Heart left ventricle (tissue), 16 donors: ENCODE data around the gene RAB11B. TPM values are rescaled to one million over a fixed set of nuclear protein-coding genes. Genes with fewer than 3 reads are reported as not detected.

Experiments
- ATAC-seq, 4 donors: fragments of 200-7000 bp; cut with Tn5 transposase; one replicate each; pipeline ENCODE4 v1.9.1; 2020 to 2022; ENCODE audit warnings: moderate library complexity in 4 of 4, mild to moderate bottlenecking in 3 of 4, moderate number of reproducible peaks in 1 of 4
- DNase-seq, 5 donors: peaks; one replicate each; pipeline ENCODE4 v3.0.0-alpha.2; 2020
- H3K27ac ChIP-seq, 12 donors: fragments of 200-600 bp; sonication (generic) in 4 of 12; one replicate each; pipeline versions ENCODE4 v1.5.0 to v1.8.0; 2016 to 2022; ENCODE audit warnings: mild to moderate bottlenecking in 2 of 12
- H3K27me3 ChIP-seq, 9 donors: fragments of 200-600 bp; sonication (generic) in 2 of 9; one replicate each; pipeline versions ENCODE4 v1.5.1 to v1.8.0; 2016 to 2022; ENCODE audit warnings: mild to moderate bottlenecking in 3 of 9
- H3K36me3 ChIP-seq, 9 donors: fragments of 200-600 bp; sonication (generic) in 2 of 9; one replicate each; pipeline versions ENCODE4 v1.5.0 to v1.8.0; 2018 to 2022; ENCODE audit warnings: mild to moderate bottlenecking in 2 of 9
- H3K4me1 ChIP-seq, 12 donors: fragments of 200-600 bp; sonication (generic) in 4 of 12; one replicate each; pipeline versions ENCODE4 v1.5.0 to v1.8.0; 2016 to 2022; ENCODE audit warnings: mild to moderate bottlenecking in 3 of 12
- H3K4me3 ChIP-seq, 12 donors: fragments of 200-600 bp; sonication (generic) in 4 of 12; one replicate each; pipeline versions ENCODE4 v1.5.0 to v1.8.0; 2017 to 2022; ENCODE audit warnings: mild to moderate bottlenecking in 9 of 12, moderate library complexity in 4 of 12
- H3K9me3 ChIP-seq, 12 donors: fragments of 200-600 bp; sonication (generic) in 4 of 12; one replicate each; pipeline versions ENCODE4 v1.5.0 to v1.8.0; 2016 to 2022; ENCODE audit warnings: mild to moderate bottlenecking in 1 of 12
- POLR2A ChIP-seq, 2 donors: fragments of 450-650 bp; IDR thresholded peaks; one replicate each; pipeline ENCODE4 v1.6.1; 2017; ENCODE audit warnings: antibody characterized with exemption in 2 of 2, mild to moderate bottlenecking in 2 of 2, moderate library complexity in 2 of 2
- WGBS, 4 donors: extraction: QIAGEN DNeasy Blood & Tissue Kit in 2 of 4; methylation state at CpG; one replicate each; pipeline versions ENCODE4 v1.1.5 to v1.1.7; 2013 to 2018; 5-methylcytosine and 5-hydroxymethylcytosine counted together
- intact Hi-C, 10 donors: fragments of 100-400 bp; cut with DNase I; formaldehyde crosslinking; loops; one replicate each; pipeline versions ENCODE4 v1.11.1 to v1.14.2; 2022
- microRNA-seq, 4 donors: library from miRNA; unstranded; fragments of <30 nt; microRNA quantifications; one replicate each; pipeline versions ENCODE4 to v1.2.0, GENCODE V29; 2017 to 2020
- polyA plus RNA-seq, 2 donors: library from polyadenylated mRNA; stranded (reverse); fragments of 200-250 nt; gene quantifications; one replicate each; pipeline ENCODE4 v1.2.3, GENCODE V29; 2013
- total RNA-seq, 9 donors: library from RNA; depleted of rRNA in 2 of 9; stranded (reverse); fragments of >200 nt in 2 of 9; fragmentation: NEBNext Ultra II Directional in 3 of 9; extraction: Animal tissue kit (Norgen Biotek cat#: 25700) in 3 of 9; gene quantifications; one replicate each; pipeline versions ENCODE4 v1.1.0 to v1.2.4, GENCODE V29; 2016 to 2023
- TF ChIP-seq, protein P1 (sequence below), 12 donors: fragments of 200-600 bp; sonication (generic) in 4 of 12; IDR thresholded peaks; one replicate each; pipeline versions ENCODE4 v1.5.0 to v1.8.0; 2018 to 2022; ENCODE audit warnings: antibody characterized with exemption in 12 of 12, mild to moderate bottlenecking in 5 of 12
- donor health status: ischemic (EF 13 %, LVEDD 7.1; RV severe dilation, severe dysfunction).
- donor health status: healthy with polysubstance abuse.
- donor health status: DM: no; HTN: yes; CAD: no.
- donor health status: DM: no; HTN: no; CAD: no.
- donor health status: ischemic (EF 25% LVEDD 6.9; RV normal size, moderate dysfunction).
- donor health status: ischemic (EF 25% LVEDD 5.7; RV mildly dilated, moderate dysfunction).
- donor health status: healthy.
- donor health status: DM: yes; HTN: yes; CAD: no.
- donor health status: ischemic (EF 35%, LVEDD 5.7; RV mildly dilated, moderate dysfunction).
- donor health status: nonischemic (EF 11% LVEDD 7.7; RV severe dilation, severe dysfunction).
- donor health status: DM: yes; HTN: yes; CAD: no.
- donor health status: PGD.
- donor health status: ischemic (EF 29% LVEDD 5.4; RV normal size, mild dysfunction).
- donor health status: nonischemic (EF 23%, LVEDD 6.1; RV moderate dilation, normal function).

RAB11B gene
- total and polyA plus RNA-seq, 11 donors, result 56.4 to 159 (median 140) TPM

DNA sequence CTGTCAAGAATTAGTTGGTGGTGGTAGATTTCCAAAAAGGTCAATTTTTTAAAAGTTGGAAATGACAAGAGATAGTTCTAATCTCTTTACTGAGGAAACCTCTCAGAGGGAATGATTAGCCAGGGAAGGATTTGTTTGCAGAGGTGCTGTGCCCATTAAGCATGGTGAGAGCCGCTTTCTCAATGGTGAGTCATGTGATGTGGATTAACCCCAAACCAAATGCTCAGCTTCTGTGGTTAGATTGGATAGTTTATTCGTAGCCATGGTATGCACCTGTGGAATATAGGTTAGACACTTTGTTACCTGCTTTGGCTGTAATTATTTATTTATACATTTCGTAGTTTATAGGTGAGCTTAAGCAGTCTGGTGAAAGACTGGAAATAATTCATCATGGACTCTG lies 61.7 kb downstream of the RAB11B start:
- Histone ChIP-seq H3K27me3 (no peaks in the 10 kb centered on the region), H3K4me3 (no peak overlapping the region), H3K9me3 (no peaks in the 10 kb centered on the region), H3K4me1 (peaks cover 13 to 97% (median 86%) of the 10 kb centered on the region in 12 donors), H3K27ac (no peak overlapping the region), H3K36me3 (peaks cover 0 to 53% (median 43%) of the 10 kb centered on the region in 9 donors)
- intact Hi-C loops, result no loop called here
- 55 to 63% (median 61%) methylated on average over 3 of the region's 3 CpGs for WGBS, 4 donors
- DNase-seq (no peak), ATAC-seq (no peak)
- TF ChIP-seq, protein P1, sequence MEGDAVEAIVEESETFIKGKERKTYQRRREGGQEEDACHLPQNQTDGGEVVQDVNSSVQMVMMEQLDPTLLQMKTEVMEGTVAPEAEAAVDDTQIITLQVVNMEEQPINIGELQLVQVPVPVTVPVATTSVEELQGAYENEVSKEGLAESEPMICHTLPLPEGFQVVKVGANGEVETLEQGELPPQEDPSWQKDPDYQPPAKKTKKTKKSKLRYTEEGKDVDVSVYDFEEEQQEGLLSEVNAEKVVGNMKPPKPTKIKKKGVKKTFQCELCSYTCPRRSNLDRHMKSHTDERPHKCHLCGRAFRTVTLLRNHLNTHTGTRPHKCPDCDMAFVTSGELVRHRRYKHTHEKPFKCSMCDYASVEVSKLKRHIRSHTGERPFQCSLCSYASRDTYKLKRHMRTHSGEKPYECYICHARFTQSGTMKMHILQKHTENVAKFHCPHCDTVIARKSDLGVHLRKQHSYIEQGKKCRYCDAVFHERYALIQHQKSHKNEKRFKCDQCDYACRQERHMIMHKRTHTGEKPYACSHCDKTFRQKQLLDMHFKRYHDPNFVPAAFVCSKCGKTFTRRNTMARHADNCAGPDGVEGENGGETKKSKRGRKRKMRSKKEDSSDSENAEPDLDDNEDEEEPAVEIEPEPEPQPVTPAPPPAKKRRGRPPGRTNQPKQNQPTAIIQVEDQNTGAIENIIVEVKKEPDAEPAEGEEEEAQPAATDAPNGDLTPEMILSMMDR (IDR thresholded peaks at IDR 0.05), result no peak
- no peak for TF ChIP-seq POLR2A (IDR thresholded peaks at IDR 0.05)

DNA sequence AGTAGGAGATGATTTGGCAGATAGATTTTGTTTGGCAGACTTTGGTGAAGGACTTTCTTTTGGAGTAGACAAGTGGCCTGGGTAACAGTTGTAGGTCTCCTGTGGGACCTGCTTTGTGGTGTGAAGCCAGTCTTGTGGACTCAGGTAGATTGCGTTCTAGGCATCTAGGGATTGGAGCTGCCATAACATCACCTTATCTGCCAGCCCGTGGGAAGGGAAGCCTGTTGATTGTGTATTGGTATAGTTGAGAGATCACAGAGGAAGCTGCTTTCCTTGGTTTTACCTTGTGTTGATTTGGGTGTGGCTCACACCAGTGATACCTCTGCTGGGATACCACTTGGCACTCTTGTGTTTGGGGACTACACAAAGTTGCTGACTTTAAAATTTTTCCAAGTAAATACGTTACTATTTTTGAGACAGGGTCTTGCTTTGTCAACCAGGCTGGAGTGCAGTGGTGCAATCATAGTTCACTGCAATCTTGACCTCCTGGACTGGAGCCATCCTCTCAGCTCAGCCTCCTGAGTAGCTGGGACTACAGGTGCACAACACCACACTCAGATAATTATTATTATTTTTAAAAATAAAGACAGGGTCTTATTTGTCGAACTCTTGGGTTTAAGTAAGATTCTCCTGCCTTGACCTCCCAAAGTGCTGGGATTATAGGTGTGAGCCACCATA lies 62.4 kb downstream of the RAB11B start:
- no peak overlapping the region for H3K27ac ChIP-seq
- ATAC-seq (no peak), DNase-seq (no peak)
- no peaks in the 10 kb centered on the region for H3K9me3 ChIP-seq
- H3K27me3 ChIP-seq, result no peaks in the 10 kb centered on the region
- H3K4me3 ChIP-seq, result no peak overlapping the region
- TF ChIP-seq, protein P1 (IDR thresholded peaks at IDR 0.05), result no peak
- TF ChIP-seq POLR2A (IDR thresholded peaks at IDR 0.05), result no peak
- H3K4me1 ChIP-seq, result peaks cover 7 to 97% (median 85%) of the 10 kb centered on the region in 12 donors
- peaks cover 0 to 53% (median 40%) of the 10 kb centered on the region in 9 donors for H3K36me3 ChIP-seq
- WGBS, 4 donors, result 46 to 54% (median 52%) methylated on average over 4 of the region's 4 CpGs
- intact Hi-C loops, result no loop called here

DNA sequence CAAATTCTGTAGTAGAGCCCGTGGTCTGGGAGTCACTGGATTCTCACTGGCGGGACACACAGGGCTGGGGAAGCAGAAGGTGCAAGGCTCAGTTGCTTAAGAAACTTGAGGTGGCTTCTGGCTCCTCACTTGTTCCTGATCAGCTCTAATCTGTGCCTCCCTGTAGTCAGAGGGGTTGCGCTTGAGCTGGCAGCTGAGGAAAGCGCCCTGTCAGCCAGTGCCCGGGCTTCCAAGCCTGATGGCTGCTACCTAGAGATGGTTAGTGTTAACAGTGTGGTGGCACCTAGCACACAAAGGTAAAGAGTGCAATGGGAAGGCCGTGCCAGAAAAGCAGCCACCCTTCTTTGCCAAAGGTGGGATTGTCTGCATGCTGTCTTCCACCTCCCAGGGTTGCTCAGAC lies 63.5 kb downstream of the RAB11B start:
- no peaks in the 10 kb centered on the region for H3K27me3 ChIP-seq
- TF ChIP-seq, protein P1 (IDR thresholded peaks at IDR 0.05), result no peak
- TF ChIP-seq POLR2A (IDR thresholded peaks at IDR 0.05), result no peak
- ATAC-seq (no peak), DNase-seq (no peak)
- intact Hi-C loops, result no loop called here
- no peak overlapping the region for H3K4me3 ChIP-seq
- H3K36me3 ChIP-seq, result peaks cover 0 to 56% (median 36%) of the 10 kb centered on the region in 9 donors
- H3K4me1 ChIP-seq, result peaks cover 3 to 96% (median 85%) of the 10 kb centered on the region in 12 donors
- no peak overlapping the region for H3K27ac ChIP-seq
- no peaks in the 10 kb centered on the region for H3K9me3 ChIP-seq
- 71 to 76% (median 75%) methylated on average over 5 to 6 of the region's 6 CpGs for WGBS, 4 donors

Small RNAs within 50 kb of the gene (microRNA-seq; reads per million reads assigned to microRNA genes)
- 0.60 to 10.4 (median 7.0) reads per million in 4 donors for gene MIR4999

Other genes with a start within 250 kb of the RAB11B start
- under 1 TPM in 1 of 9 donors, not detected in 8; 0.32 TPM for gene FBN3, start 240.8 kb upstream of the RAB11B start, total RNA-seq
- gene FBN3, start 240.8 kb upstream of the RAB11B start, polyA plus RNA-seq, result not detected
- gene CERS4, start 181.0 kb upstream of the RAB11B start, total RNA-seq, result 10 to 100 TPM; 13.6 to 25.6 (median 20.6) TPM
- 10 to 100 TPM; 11.1 to 37.7 TPM for gene CERS4, start 181.0 kb upstream of the RAB11B start, polyA plus RNA-seq
- gene CD320, start 82.0 kb upstream of the RAB11B start, total RNA-seq, result 10 to 100 TPM; 17.7 to 74.8 (median 35.7) TPM
- 10 to 100 TPM; 37.8 to 70.5 TPM for gene CD320, start 82.0 kb upstream of the RAB11B start, polyA plus RNA-seq
- 100 to 1,000 TPM in 4 of 9 donors, 10 to 100 TPM in 5; 74.5 to 179 (median 93.6) TPM for gene NDUFA7, start 69.0 kb upstream of the RAB11B start, total RNA-seq
- gene NDUFA7, start 69.0 kb upstream of the RAB11B start, polyA plus RNA-seq, result 100 to 1,000 TPM; 168 to 393 TPM
- 1,000 to 10,000 TPM in 6 of 9 donors, 100 to 1,000 TPM in 3; 271 to 1,278 (median 1,186) TPM for gene RPS28, start 68.9 kb upstream of the RAB11B start, total RNA-seq
- gene RPS28, start 68.9 kb upstream of the RAB11B start, polyA plus RNA-seq, result 100 to 1,000 TPM; 410 to 899 TPM
- 10 to 100 TPM; 12.3 to 33.6 (median 15.9) TPM for gene KANK3, start 47.1 kb upstream of the RAB11B start, total RNA-seq
- 10 to 100 TPM; 16.9 to 19.4 TPM for gene KANK3, start 47.1 kb upstream of the RAB11B start, polyA plus RNA-seq
- gene ANGPTL4, start 26.2 kb upstream of the RAB11B start, total RNA-seq, result 100 to 1,000 TPM in 1 of 9 donors, 10 to 100 TPM in 4, 1 to 10 TPM in 4; 2.4 to 117 (median 10.8) TPM
- 10 to 100 TPM in 1 of 2 donors, 1 to 10 TPM in 1; 9.4 to 13.6 TPM for gene ANGPTL4, start 26.2 kb upstream of the RAB11B start, polyA plus RNA-seq
- 100 to 1,000 TPM in 4 of 9 donors, 10 to 100 TPM in 5; 67.2 to 308 (median 93.7) TPM for gene MARCHF2, start 22.9 kb downstream of the RAB11B start, total RNA-seq
- gene MARCHF2, start 22.9 kb downstream of the RAB11B start, polyA plus RNA-seq, result 10 to 100 TPM; 50.7 to 70.3 TPM
- 100 to 1,000 TPM in 3 of 9 donors, 10 to 100 TPM in 6; 46.7 to 111 (median 95.3) TPM for gene HNRNPM, start 54.6 kb downstream of the RAB11B start, total RNA-seq
- gene HNRNPM, start 54.6 kb downstream of the RAB11B start, polyA plus RNA-seq, result 100 to 1,000 TPM in 1 of 2 donors, 10 to 100 TPM in 1; 43.4 to 183 TPM
- gene PRAM1, start 112.3 kb downstream of the RAB11B start, total RNA-seq, result 1 to 10 TPM in 2 of 9 donors, under 1 TPM in 6, not detected in 1; 0.23 to 9.9 (median 0.53) TPM
- under 1 TPM; 0.53 to 0.72 TPM for gene PRAM1, start 112.3 kb downstream of the RAB11B start, polyA plus RNA-seq
- 10 to 100 TPM in 7 of 9 donors, 1 to 10 TPM in 2; 5.6 to 17.2 (median 13.7) TPM for gene ZNF414, start 123.8 kb downstream of the RAB11B start, total RNA-seq
- 10 to 100 TPM; 20.1 to 26.6 TPM for gene ZNF414, start 123.8 kb downstream of the RAB11B start, polyA plus RNA-seq
- gene MYO1F, start 187.1 kb downstream of the RAB11B start, total RNA-seq, result 10 to 100 TPM in 2 of 9 donors, 1 to 10 TPM in 7; 1.8 to 56.6 (median 5.0) TPM
- 1 to 10 TPM; 4.2 to 4.7 TPM for gene MYO1F, start 187.1 kb downstream of the RAB11B start, polyA plus RNA-seq
- gene ADAMTS10, start 220.4 kb downstream of the RAB11B start, total RNA-seq, result 10 to 100 TPM in 1 of 9 donors, 1 to 10 TPM in 8; 4.3 to 14.1 (median 7.4) TPM
- gene ADAMTS10, start 220.4 kb downstream of the RAB11B start, polyA plus RNA-seq, result 10 to 100 TPM in 1 of 2 donors, 1 to 10 TPM in 1; 6.9 to 14.7 TPM
- not detected for gene NFILZ, start 240.3 kb downstream of the RAB11B start, total RNA-seq
- not detected for gene NFILZ, start 240.3 kb downstream of the RAB11B start, polyA plus RNA-seq